IPS-NIHi11 (cell line): ENCODE measurements around the gene MYOD1.

Experiments used
- DNase-seq: peaks from one replicate; pipeline ENCODE4 v3.0.0; 2012; ENCODE audit warnings: mixed read lengths, low spot score

Gene MYOD1

DNA sequence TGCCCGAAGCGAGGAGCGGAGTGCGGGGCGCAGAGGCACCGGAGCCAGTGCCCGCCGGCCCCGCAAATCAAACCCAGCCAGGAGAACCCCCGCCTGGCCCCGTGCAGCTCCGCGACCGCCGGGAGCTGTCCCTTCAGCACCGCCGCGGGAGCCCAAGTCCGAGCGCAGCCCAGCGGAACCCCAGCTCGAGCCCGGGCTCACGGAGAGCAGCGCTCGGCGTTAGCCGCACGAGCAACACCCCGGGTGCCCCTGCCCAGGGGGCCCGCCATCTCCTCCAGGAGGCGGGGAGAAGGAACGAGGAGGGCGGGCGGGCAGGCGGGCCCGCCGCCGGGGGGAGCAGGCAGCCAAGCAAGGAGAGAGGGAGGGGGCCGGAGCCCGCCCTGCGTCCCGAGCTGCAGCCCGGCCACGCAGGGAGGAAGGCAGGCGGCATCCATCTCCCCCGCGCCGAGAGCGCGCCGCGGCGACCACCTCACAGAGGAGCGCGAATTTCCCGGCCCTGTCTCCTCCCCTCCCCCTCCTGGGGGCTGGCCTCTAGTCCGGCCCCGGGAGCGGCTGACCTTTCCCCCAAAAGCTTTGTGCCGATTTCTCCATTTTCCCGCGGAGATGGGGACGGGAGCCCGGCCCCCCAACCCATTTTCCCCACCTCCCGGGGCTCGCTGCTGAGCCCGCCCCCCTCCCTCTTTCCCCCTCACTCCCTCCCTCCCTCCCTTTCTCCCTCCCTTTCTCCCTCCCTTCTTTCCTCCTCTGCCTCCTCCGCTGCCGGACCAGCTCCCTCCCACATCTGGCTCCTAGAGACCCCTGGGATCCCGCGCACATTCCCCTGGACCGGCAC lies 15.8 kb downstream of the MYOD1 start:
- DNase-seq, result peak; percentile 91

DNA sequence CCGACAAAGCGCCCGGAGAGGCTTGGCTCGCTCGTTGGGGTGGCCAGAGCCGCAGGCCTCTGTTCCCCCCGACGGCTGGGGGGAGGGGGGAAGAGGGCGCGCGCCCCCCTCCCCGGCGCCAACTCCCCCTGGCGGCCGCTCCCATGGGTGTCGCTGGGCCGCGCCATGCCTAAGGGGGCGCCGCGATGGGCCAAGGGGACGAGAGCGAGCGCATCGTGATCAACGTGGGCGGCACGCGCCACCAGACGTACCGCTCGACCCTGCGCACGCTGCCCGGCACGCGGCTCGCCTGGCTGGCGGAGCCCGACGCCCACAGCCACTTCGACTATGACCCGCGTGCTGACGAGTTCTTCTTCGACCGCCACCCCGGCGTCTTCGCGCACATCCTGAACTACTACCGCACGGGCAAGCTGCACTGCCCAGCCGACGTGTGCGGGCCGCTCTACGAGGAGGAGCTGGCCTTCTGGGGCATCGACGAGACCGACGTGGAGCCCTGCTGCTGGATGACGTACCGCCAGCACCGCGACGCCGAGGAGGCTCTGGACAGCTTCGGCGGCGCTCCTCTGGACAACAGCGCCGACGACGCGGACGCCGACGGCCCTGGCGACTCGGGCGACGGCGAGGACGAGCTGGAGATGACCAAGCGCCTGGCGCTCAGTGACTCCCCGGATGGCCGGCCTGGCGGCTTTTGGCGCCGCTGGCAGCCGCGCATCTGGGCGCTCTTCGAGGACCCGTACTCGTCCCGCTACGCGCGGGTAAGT lies 16.6 kb downstream of the MYOD1 start:
- DNase-seq, result peak; percentile 68

- DNase-seq, result no peak
Observed at GRCh38 chr11:17736579-17736893, 17.2 kb downstream of the MYOD1 start.

DNA sequence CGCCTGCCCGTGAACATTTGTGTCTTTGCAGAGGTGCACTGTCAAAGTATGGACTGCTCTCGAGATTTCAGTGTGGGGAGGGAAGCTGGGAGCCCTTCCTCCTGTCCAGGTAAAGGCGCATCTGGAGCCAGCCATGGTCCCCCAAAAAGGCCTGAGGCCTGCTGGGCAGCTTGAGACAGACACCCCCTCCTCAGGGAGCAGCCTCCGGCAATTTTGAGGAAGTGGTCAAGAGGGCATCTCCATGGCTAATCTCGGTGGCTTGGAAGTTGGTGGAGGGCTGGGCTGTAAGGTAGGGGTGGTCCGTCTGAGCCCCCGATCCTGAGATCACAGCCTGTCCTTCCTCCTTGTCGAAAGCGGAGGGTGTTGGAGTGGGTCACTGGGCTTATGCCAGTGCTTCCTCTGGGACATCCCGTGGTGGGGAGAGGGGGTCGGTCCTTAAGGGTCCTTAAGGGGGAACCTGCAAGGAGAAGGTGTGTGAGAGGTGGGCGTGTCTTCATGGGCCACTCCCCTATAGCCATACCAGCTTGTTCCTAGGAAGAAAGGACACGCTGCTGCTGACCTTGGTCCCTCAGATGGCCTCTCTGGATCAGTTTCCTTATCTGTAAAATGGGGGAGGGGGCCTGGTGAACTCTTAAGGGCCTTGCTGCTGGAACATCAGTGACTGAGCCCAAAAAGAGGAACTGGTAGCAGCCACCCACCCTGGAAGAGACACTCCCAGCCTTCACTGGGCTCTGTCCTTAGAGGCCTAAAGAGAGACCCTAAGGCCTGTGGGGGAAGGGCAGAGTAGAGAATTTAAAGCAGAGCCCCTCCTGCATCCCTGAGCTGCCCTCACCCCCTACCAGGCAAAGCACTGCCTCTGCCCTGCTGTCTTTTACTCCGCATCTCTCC lies 17.8 kb downstream of the MYOD1 start:
- DNase-seq, result no peak

DNA sequence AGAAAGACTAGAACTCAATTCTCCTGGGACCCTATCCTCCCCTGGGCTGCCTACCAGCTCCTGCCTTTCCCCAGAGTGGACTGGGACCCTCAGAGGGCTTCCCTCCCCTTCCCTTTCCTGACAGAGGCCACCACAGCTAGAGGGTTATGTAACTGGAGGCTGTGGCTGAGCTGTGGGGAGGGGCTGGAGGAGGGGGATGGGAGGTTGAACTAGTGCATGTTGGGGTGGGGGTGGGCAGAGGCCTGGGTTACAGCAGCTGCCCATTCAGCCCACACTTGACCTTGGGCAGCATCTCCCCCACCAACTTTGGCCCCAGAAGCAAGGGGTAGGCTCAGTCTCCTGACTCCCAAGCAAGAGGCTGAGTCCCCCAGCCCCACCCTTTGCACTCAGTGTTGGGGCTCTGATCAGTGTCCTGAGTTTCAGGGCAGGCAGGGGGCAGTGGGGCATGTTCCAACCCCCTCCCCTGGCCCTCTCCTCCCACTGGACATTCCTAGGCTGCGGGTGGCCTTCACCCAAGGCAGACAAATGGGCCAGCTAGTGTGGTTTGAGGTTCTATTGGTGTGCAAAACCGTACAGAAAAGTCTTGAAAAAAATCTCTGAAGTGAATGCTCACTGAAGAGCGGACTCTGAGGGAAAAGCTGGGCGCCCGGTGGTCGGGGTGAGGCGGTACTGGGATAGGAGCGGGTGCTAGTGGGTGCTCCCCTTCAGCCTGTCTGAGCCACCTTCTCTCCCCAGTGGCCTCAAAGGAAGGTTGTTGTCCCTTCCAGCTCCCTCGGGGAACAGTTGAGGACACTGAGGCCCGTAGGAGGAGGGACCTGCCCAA lies 19.0 kb downstream of the MYOD1 start:
- DNase-seq, result no peak

DNA sequence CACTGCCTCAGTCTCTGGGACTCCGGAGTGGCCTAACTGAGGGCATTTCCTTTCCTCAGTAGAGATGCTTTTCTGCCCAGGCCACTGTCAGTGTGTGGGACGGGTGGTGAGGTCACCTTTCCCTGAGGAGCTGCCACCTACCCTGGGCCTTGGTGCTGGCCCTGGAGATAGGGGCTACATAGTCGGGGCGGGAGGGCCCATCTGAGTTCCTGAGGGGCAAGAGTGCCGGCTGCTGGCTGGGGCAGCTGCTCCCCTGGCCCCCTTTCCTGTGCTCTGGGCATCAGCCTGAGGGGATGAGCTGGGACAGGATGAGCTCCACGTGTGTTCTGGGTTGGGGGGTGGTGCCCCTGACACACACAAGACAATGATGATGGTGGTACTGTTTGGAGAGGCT lies 20.6 kb downstream of the MYOD1 start:
- DNase-seq, result no peak

DNA sequence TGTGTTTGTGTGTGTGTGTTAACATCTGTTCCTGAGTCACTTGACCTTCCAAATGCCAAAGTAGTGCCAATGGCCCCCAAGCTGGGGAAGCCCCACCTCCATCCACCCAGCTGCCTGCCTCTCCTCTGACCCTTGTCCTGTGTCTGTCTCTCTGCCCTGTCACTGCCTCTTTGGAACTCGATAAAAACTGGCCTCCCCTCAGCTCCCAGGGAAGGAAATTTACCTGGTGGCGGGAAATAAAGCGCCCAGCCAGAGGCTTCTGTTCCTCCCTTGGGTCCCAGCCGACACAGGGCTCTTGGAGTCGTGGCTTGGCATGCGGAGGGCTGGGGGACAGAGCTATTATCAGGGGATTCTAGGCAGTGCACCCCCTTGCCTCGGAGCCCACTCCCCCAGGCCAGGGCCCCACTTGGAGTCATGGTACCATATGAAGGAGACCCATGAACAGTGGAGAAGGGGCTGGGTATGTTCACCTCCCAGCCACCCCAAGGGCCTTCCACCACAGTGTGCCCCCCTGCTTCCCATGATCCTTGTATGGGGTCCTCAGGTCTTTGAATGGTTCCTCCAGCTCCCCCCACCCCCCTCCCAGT lies 21.4 kb downstream of the MYOD1 start:
- no peak for DNase-seq

- no peak for DNase-seq
Observed at GRCh38 chr11:17741487-17741886, 22.1 kb downstream of the MYOD1 start.

DNA sequence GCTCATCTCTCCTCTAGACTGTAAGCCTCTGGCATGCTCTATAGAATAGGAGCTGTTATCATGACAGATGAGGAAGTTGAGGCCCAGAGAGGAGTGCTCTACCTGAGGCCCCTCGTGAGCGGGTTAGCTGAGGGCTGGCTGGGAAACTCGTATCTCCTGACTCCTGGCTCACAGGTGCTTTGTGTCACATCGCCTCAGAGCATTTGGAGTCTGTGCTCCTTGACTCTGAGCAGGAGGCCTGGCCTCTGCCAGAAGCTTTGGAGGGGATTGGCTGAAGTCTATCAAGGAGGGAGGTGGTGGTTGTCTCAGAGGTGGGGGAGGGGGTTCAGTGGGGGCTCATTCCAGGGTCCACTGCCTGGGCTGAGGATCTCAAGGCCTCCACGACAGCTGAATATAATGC lies 22.6 kb downstream of the MYOD1 start:
- DNase-seq, result no peak

GRCh38 chr11:17743026-17743807 lies 23.8 kb downstream of the MYOD1 start:
- no peak for DNase-seq

GRCh38 chr11:17743808-17744119 lies 24.4 kb downstream of the MYOD1 start:
- no peak for DNase-seq

DNA sequence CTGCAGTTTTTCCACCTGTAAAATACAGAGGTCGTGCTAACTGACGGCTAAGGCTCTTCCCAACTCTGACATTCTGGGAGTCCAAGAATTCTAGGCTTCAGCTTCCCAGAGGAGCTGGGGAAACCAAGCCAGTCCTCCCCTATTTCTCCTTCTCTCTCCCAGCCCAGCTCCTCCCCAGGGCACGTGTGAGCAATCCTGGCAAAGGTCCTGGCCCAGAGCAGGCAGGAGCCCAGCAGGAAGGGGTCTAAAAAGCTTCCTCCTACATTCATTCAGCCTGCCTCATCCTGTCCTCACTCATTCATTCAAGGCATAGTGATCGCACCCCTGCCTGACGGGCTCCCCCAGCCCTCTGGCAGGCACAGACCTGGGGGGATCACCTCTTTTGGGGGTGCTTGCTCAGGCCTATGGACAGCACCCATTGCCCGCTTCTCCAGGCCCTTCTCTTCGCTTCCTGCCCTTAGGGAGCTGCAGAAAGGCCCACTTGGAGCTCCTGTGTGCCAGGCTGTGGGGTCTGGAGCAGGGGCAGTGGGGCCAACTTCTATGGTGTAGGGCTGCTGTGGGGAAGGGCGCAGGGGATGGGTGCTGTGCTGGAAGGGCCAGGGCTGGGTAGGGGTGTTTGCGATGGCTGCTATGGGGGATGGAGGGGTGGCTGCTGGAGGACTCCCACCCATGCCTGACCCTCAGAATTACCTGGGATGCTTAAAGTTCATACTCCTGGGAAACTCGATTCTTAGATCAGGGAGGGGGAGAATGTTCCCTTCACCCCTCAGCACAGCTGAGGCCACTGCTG lies 25.0 kb downstream of the MYOD1 start:
- DNase-seq, result no peak

- DNase-seq, result no peak
Observed at GRCh38 chr11:17745023-17745772, 25.8 kb downstream of the MYOD1 start.

DNA sequence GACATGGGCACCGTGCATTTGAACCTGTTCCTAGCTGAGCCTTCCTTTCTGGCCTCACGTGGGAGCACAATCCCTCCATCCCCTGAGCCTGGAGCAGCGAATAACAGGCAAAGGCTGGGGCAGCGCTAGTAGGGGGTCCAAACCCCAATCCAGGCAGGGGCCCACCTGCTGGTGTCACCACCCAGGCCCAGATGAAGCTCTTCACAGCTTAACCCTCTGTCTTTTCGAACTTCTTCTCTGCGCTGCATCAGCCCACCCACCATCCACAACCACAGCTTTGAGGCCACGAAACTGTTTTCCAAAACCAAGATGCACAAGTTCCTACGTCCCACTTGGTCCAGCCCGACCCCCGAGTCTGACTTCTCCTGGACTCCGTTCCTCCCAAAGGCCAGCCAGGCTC lies 26.7 kb downstream of the MYOD1 start:
- DNase-seq, result no peak

- no peak for DNase-seq
Observed at GRCh38 chr11:17747131-17747955, 28.0 kb downstream of the MYOD1 start.

- DNase-seq, result no peak
Observed at GRCh38 chr11:17748044-17748443, 28.7 kb downstream of the MYOD1 start.

- no peak for DNase-seq
Observed at GRCh38 chr11:17748761-17749721, 29.7 kb downstream of the MYOD1 start.
